GM11168 (cell line): Measurements from ENCODE around the gene NT5DC2.

ENCODE experiments used
- in situ Hi-C: fragments of 300-500 bp; cut with MboI; formaldehyde crosslinking; loops from one replicate; pipeline ENCODE4 v1.12.0; 2022; ENCODE audit warnings: low sequenced_read_pairs; ENCODE audit not compliant: unreplicated experiment

NT5DC2 gene

DNA sequence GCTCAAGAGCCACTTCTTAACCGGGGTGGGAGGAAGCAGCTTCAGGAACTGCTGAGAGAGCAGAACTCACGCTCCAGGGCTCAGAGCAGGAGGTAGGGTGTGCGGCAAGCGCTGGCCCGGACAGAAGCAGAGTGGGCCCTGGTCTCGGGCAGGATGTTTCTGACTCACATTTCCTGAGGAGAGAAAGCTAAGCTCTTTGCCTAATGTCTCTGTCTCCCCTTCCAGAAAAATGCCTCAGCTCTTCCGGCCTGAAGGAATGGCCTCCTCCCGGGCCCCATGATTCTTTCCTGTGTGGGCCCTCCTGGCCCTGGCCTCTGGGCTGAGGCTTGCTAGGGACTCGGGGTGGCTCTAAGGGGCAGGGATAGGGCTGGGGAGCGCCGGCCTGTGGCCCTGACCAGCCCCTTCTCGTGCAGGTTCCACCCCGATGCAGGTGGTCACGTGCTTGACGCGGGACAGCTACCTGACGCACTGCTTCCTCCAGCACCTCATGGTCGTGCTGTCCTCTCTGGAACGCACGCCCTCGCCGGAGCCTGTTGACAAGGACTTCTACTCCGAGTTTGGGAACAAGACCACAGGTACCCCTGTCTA, 42.6 kb downstream of the NT5DC2 start:
- in situ Hi-C loops = no loop called here

DNA sequence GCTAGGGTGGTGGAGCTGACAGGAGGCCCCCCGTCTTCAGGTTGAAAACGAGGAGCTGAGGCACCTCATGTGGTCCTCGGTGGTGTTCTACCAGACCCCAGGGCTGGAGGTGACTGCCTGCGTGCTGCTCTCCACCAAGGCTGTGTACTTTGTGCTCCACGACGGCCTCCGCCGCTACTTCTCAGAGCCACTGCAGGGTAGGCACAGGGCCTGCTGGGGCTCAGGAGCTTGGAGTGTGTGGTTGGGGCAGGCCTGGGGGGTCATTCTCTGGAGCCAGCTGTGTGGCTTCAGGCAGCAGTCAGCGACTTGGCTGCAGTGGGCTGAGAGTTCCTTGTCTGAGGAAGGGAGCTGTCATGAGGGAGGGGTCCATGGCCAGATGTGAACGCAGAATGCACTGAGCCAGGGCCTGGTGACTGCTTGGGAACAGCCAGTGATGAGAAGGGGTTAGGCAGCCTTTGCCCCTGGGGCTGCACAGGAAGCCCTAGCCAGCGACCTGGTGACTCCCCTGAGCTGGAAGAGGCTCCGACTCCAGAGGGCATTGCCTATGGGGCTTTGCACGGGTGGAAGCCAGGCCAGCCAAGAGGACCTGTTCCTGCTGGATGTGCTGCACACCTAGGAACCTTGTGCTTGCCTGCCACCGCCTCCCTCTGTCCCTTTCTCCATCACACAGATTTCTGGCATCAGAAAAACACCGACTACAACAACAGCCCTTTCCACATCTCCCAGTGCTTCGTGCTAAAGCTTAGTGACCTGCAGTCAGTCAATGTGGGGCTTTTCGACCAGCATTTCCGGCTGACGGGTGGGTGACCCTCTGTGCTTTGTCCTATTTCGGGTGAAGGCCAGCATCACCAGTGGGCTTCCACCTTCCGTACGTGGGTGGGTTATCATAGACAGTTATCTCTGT, 43.4 kb downstream of the NT5DC2 start:
- in situ Hi-C loops = no loop called here

DNA sequence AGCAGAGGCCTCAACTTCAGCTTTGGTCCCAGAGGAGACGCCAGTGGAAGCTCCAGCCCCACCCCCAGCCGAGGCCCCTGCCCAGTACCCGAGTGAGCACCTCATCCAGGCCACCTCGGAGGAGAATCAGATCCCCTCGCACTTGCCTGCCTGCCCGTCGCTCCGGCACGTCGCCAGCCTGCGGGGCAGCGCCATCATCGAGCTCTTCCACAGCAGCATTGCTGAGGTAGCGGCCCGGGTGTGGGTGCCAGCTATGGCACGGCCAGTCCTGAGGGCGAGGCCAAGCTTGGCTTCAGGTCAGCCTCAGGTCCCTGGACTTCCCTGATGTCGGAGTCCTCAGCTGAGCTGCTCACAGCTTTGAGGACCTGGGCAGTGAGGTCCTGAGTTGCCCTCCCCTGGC, 44.2 kb downstream of the NT5DC2 start:
- in situ Hi-C loops = no loop called here

DNA sequence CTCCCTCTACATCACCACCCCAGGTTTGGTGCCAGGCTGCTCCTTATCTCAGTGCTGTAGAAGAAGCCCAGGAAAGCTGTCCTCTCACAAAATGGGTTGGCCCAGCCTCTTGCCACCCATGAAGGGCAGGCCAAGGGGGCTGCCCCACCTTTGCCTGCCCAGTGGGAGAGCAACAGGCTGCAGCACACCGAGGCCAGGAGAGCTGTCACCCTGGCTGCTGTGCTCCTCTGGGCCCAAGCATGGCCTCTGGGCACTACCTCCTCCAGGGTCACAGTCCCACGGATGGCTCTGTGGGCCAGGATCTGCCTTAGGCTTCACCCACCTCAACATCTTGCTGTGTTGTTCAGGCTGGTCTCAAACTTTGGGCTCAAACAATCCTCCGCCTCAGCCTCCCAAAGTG, 44.9 kb downstream of the NT5DC2 start:
- in situ Hi-C loops = no loop called here

DNA sequence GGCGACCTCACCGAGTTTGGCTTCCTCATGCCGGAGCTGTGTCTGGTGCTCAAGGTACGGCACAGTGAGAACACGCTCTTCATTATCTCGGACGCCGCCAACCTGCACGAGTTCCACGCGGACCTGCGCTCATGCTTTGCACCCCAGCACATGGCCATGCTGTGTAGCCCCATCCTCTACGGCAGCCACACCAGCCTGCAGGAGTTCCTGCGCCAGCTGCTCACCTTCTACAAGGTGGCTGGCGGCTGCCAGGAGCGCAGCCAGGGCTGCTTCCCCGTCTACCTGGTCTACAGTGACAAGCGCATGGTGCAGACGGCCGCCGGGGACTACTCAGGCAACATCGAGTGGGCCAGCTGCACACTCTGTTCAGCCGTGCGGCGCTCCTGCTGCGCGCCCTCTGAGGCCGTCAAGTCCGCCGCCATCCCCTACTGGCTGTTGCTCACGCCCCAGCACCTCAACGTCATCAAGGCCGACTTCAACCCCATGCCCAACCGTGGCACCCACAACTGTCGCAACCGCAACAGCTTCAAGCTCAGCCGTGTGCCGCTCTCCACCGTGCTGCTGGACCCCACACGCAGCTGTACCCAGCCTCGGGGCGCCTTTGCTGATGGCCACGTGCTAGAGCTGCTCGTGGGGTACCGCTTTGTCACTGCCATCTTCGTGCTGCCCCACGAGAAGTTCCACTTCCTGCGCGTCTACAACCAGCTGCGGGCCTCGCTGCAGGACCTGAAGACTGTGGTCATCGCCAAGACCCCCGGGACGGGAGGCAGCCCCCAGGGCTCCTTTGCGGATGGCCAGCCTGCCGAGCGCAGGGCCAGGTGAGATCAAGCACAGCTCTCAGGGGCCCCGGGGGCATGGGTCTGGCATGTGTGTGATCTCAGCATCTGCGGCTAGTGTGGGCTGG, 45.6 kb downstream of the NT5DC2 start:
- in situ Hi-C loops = no loop called here

DNA sequence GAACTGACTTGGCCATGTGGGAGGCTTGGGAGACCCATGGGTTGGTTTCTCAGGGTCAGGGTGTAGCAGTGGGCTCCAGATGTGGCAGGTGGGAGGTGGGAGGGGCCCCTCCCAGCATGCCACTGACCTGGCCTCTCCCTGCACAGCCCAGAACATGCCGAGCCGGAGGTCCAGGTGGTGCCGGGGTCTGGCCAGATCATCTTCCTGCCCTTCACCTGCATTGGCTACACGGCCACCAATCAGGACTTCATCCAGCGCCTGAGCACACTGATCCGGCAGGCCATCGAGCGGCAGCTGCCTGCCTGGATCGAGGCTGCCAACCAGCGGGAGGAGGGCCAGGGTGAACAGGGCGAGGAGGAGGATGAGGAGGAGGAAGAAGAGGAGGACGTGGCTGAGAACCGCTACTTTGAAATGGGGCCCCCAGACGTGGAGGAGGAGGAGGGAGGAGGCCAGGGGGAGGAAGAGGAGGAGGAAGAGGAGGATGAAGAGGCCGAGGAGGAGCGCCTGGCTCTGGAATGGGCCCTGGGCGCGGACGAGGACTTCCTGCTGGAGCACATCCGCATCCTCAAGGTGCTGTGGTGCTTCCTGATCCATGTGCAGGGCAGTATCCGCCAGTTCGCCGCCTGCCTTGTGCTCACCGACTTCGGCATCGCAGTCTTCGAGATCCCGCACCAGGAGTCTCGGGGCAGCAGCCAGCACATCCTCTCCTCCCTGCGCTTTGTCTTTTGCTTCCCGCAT, 46.4 kb downstream of the NT5DC2 start:
- in situ Hi-C loops = no loop called here

DNA sequence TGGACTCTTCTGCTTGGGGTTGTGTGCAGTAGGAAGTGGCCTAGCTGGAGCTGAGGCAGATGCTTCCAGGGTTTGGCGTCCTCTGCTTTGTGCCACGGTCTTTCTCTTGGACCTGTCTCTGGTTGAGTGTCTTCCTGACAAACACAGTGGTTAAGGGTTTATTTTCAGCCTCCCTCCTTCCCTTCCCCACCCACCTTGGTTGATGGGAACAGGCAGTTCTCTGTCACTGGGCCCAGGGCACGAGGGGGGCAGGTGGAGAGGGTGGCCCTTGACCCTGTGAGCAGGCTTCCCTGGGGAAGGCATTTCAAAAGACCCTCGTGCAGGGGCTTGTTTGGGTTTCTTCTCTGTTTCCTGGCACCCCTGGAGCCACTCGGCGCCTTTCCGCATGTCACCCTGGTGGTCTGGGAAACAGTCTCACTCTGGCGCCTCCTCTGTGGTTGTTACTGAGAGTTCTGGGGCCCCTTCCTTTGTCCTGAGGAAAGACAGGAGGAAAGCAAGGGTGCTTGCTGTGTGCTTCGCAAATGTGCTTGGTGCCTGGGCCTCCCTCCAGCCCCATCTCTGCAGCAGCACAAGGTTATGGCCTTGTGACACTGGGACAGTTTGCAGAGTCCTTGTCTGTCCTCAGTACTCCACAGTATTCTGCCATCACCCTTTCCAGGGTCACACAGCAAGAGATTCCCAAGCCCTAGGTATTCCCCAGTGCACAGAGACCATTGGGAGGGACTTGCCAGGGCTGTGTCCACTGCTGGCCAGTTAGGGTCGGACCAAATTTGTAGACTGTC, 48.8 kb downstream of the NT5DC2 start:
- in situ Hi-C loops = no loop called here

DNA sequence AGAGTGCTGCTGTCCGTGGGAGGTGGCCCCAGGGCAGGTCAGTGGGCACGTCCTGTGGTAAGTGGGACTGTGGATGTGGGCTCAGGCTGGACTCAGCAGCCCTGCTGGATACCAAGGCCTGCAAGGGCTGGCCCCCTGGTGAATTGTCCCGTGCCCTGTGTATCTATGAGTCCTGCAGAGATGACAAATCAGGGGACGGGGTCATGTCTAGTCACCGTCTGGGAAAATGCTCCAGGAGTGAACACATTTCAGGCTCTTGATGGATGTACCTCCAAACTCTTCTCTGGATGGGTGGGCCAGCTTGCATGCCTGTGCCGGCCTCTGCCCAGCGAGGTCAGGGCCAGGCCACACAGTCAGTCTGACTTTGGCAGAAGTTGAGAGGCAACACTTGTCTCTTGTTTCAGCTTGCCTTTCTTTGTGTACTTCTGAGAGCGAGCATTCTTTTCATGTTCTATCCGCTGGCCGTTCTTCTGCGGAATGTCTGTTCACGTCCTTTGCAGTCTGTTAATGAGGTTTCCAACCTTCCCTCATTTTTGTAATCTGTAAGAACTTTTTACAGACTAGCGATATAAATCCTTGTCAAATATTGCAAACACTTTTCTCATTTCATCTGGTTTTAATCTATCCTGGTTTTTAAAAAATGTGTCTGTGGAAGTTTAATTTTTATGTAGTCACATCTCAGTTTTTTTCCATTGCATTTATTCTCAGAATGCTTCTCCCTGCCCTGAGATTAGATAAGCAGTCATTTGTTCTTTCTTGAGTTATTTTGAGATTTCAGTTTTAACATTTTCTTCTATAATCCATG, 49.9 kb downstream of the NT5DC2 start:
- in situ Hi-C loops = no loop called here

DNA sequence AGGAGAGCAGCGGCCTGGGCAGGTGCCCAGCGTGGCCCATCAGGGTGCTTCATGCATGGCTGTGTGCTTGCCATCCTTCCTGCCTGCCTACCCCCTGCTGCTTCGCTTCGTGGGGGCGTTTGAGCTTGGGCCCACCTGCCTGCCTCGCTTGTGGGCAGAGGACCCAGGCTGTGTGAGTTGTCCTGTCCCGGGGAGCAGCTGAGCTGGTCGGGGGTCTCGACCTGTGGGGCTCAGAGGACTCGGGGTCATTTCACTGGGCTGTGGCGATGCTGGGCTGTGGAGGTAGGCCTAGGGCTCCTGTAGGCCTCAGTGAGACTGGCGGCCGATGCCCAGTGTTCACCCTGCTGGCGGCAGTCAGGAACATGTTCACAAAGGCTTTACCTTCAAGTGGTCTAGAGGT, 50.6 kb downstream of the NT5DC2 start:
- in situ Hi-C loops = no loop called here

DNA sequence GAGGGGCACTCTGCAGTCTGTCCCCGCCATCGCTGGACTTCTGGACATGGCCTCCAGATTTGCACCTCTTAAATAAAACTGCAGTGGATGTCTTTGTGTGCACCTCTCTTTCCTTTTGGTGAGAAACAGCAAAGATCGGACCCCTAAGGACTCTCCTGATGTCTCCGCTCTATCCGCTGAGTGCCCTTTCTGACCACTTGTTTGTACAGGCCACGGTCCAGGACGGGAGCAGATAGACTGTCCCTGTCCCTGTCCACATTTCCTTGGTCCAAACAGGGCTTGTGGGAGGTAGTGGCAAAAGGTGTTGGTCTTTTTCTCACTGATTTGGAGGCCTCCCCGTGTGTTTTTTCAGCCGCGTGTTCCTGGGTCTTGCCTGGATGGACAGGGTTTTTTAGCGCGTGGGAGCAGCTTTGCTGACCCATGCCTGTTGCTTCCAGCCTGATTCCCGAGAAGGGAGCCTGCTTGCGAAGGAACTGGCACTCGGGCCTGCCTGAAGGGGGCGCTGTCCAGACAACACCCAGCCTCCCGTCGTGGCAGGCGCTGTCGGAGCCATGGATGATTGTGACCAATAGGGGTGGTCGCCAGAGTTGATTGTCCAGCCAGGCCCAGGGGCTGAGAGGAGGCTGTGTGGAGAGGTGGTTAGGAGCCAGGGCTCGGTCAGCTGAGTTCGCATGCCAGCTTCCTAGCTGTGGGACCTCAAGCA, 51.7 kb downstream of the NT5DC2 start:
- in situ Hi-C loops = no loop called here

DNA sequence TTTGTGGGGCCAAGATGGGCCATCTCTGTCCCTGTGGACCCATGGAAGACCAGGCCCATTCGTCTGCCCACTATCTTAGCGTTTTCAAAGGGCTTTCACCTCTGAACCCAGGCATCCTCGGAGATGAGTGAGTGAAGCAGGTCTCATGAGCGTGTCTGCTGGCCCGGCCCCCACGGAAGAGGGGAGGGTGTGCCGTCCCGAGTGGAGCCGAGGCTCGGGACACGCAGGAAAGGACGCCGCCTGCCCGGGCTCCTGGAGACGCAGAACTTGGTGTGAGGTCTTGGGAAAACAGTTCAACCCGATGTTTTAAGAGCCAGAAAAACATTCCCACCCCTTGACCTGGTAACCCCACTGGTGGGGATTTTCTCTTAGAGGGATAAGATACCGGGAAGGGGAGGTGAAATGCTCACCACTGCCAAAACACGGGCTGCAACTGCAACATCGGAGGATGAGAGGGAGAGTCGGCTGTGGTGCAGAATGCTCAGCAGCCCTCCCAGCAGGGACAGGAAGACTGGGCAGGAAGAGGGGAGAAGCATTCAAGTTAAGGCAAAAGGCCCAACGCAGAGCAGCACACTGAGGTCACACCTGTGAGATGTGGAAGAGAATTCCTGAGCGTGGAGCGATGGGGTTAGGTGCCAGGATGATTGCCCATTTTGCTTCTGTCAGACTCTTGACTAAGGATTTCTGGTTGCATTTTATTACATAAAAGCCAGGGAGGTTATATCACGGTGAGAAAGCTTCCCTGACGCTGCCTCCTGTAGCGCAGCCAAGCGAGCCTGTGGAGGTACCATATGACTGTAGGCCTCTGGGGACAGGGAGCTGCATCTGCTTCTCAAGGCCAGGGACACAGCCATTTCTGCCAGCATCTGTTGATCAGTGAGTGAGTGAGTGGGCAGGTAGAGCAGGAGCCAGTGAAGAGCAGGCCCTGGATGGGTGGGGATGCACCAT, 52.6 kb downstream of the NT5DC2 start:
- in situ Hi-C loops = no loop called here

DNA sequence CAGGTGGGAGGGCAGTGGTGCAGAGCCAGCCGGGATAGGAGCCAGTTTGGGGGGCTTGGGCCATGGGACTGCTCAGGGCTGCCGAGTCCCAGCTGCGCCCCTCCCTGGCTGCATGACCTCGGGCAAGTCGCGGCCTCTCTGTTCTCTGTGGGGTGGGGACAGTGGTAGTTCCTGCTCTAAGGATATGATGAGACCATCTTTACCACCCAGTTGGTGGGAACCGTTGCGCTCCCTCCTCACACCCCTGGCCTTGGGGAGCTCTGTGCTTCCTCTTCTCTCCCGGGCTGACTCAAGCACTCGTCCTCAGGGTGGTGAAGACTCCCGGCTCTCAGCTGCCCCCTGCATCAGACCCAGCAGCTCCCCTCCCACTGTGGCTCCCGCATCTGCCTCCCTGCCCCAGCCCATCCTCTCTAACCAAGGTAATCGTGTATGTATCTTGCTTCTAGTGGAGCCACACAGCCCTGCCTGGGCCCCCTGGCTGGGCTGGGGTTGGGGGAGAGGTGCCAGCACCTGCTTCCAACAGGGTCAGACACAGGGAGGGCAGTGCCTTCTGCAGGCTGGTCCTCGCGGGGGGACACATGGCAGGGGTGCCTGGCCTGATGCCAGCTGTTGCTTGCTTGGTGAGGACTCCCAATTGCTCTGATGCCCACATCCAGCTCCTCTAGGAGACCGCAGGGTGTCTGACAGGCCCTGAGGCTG, 53.6 kb downstream of the NT5DC2 start:
- in situ Hi-C loops = no loop called here

DNA sequence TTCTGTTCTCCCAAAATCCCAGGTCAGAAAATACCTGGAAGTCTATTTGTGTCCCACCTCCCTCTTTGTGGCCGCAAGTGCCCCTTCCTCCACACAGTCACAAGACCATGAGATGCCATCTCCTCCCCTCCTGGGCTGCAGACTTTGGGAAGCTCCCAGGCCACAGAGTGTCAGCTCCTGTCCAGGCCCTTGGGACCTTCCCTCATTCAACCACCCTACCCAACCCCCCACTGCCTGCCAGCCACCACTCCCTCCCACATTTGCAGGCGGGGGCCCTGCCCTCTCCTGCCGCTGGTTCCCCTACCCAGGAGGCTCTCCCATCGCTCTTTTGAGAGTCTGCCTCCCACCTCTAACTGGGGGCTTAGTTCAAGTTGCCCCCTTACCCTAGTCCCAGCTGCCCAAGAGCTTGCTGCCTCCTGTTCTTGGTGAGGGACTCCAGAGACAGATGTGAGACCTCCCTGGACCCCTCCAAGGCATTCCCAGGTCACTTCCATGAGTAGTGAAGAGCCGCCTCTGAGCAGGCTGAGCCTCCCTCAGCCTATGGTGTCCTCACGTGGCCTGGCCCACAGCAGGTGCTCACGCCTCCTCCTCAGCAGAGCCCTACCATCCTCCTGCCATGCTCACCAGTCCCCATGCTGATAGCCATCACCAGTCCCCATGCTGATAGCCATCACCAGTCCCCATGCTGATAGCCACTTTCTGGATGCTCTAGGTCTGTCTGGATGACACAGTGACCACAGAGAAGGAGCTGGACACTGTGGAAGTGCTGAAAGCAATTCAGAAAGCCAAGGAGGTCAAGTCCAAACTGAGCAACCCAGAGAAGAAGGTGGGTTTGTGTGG, 54.4 kb downstream of the NT5DC2 start:
- in situ Hi-C loops = no loop called here

DNA sequence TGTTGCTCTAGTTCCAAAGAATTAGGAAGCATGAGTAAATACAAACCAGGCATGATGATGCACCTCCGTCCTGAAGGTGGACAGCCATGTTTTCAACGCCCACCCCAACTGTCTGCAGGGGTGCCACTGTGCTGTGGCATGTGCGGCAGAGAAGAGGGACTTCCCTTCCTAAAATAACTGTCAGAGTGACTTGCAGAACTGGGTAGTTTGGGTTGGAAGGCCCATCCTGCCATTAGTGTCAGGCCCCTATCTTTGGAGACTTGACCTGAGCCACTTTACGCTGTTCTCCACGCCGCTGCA, 55.9 kb downstream of the NT5DC2 start:
- in situ Hi-C loops = no loop called here

DNA sequence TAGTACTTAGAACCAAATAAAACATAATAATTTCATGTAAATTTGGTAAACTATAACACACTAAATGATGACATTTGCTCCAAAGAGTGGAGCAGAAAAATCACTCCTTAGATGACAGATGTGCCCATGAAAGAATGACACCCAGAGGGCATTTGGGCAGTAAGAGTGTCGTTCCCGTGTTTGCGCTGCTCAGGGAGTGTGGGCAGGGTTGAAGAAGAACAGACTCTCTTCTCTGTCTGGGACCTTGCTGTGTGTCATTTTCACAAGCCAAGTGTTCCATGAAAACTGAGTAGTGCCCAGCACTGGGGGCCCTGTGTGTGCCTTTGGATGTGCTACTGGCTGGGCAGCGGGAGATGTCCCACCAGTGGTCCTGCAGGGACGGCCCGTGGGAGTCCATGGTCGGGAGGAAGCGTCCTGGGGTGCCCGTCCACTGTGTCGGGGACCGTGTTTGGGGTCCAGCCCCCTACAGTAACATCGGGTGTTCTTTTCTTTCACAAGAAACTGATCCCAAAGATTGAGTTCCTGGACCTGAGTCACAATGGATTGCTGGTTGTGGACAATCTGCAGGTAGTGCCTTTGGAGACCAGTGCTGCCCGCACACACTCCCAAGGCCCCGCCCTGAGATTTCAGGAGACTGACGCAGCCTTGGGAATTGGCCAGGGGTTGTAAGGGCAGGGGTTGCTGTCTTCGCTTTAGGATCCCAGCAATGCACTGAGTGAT, 56.4 kb downstream of the NT5DC2 start:
- in situ Hi-C loops = no loop called here
